GM12878 (cell line): ENCODE measurements around the gene CHD5. TPM values are rescaled to one million over a fixed set of nuclear protein-coding genes. Genes with fewer than 3 reads are reported as not detected.

Experiments used
- ATAC-seq: fragments of 200-7000 bp; cut with Tn5 transposase; 3 replicates; pipeline ENCODE4 v1.9.1; 2020; ENCODE audit warnings: mild to moderate bottlenecking, moderate library complexity
- BruUV-seq: library from RNA; stranded (reverse); fragments of 400-500 nt; replicated peaks from 2 replicates; lab custom pipeline; 2021; lab: Mats Ljungman, UMichigan
- CTCF ChIA-PET: fragments of 300-600 bp; sonication (Branson Sonifier 250); formaldehyde crosslinking; extraction: SDS; loops from one replicate; lab custom pipeline; 2021; ENCODE audit warnings: inconsistent platforms; lab: Yijun Ruan, JAX
- POLR2A ChIA-PET: fragments of 350-600 bp; formaldehyde crosslinking; extraction: SDS; loops from one replicate; lab custom pipeline; 2021; ENCODE audit warnings: inconsistent platforms; lab: Charles Lee
- RAD21 ChIA-PET: fragments of 300-600 bp; sonication (Branson Sonifier 250); formaldehyde crosslinking; loops from one replicate; lab custom pipeline; 2023; ENCODE audit warnings: antibody characterized with exemption; ENCODE audit not compliant: unreplicated experiment; lab: Charles Lee
- SMC1A ChIA-PET: fragments of 300-600 bp; sonication (Branson Sonifier 250); formaldehyde crosslinking; loops from one replicate; lab custom pipeline; 2023; ENCODE audit not compliant: unreplicated experiment, uncharacterized antibody; lab: Charles Lee
- DNase-seq: peaks from one replicate; pipeline ENCODE4 v3.0.0-alpha.2; 2011; ENCODE audit warnings: low read depth, low spot score
- FAIRE-seq: peaks from 3 replicates; lab custom pipeline; 2011; peaks lifted over from hg19 to GRCh38; lab: Jason Lieb, UNC
- H2AFZ ChIP-seq: 2 replicates; pipeline ENCODE4 v1.6.0; 2011; ENCODE audit warnings: low read depth, low read length, control low read depth; ENCODE audit not compliant: control insufficient read depth
- H3K27ac ChIP-seq: 2 replicates; pipeline ENCODE4 v1.5.1; 2011; ENCODE audit warnings: control low read depth; ENCODE audit not compliant: control insufficient read depth, insufficient read depth
- H3K27me3 ChIP-seq, 2 experiments: replicated peaks in 1 of 2; 2 replicates each; pipeline versions ENCODE4 v1.6.0 to v1.6.1; 2011; ENCODE audit warnings: low read length in 1 of 2; ENCODE audit not compliant: control insufficient read depth in 2 of 2, insufficient read depth in 2 of 2
- H3K36me3 ChIP-seq, 2 experiments: 2 replicates each; pipeline ENCODE4 v1.5.1; 2011; ENCODE audit warnings: low read length in 1 of 2; ENCODE audit not compliant: control insufficient read depth in 2 of 2, insufficient read depth in 2 of 2
- H3K4me1 ChIP-seq: 2 replicates; pipeline ENCODE4 v1.6.1; 2011; ENCODE audit warnings: mild to moderate bottlenecking, low read length, moderate library complexity, mixed read lengths; ENCODE audit not compliant: control insufficient read depth, insufficient read depth
- H3K4me2 ChIP-seq: 2 replicates; pipeline ENCODE4 v1.6.0; 2011; ENCODE audit warnings: control low read depth; ENCODE audit not compliant: control insufficient read depth, insufficient read depth
- H3K4me3 ChIP-seq: fragments of 200-600 bp; sonication (generic); 2 replicates; pipeline ENCODE4 v1.5.1; 2016
- H3K79me2 ChIP-seq: 2 replicates; pipeline ENCODE4 v1.6.0; 2011; ENCODE audit warnings: low read length; ENCODE audit not compliant: control insufficient read depth, insufficient read depth
- H3K9ac ChIP-seq: 2 replicates; pipeline ENCODE4 v1.8.0; 2011; ENCODE audit warnings: low read length, control low read depth, mixed read lengths; ENCODE audit not compliant: control insufficient read depth, insufficient read depth
- H3K9me3 ChIP-seq: replicated peaks from 3 replicates; pipeline ENCODE4 v1.5.1; 2011; ENCODE audit warnings: mild to moderate bottlenecking, low read length; ENCODE audit not compliant: control insufficient read depth, insufficient read depth
- H4K20me1 ChIP-seq: 2 replicates; pipeline ENCODE4 v1.6.0; 2011; ENCODE audit not compliant: control insufficient read depth, insufficient read depth
- BRCA1 ChIP-seq: IDR thresholded peaks from 2 replicates; pipeline ENCODE4 v1.6.1; 2011; ENCODE audit warnings: low read depth, low read length, improper control_type of control experiment
- ETV6 ChIP-seq, 2 experiments: fragments of 450-650 bp in 1 of 2; IDR thresholded peaks in 1 of 2; conservative IDR thresholded peaks in 1 of 2; 2 replicates each; pipeline ENCODE4 v1.6.1; 2014; ENCODE audit warnings: antibody characterized with exemption in 1 of 2, borderline replicate concordance in 1 of 2, low read depth in 1 of 2, mild to moderate bottlenecking in 1 of 2, moderate library complexity in 1 of 2
- HDAC2 ChIP-seq: fragments of 200-600 bp; sonication (generic); IDR thresholded peaks from 2 replicates; pipeline ENCODE4 v1.6.1; 2017
- HDGF ChIP-seq: fragments of 450-650 bp; IDR thresholded peaks from 2 replicates; pipeline ENCODE4 v1.6.1; 2016; ENCODE audit warnings: antibody characterized with exemption
- IKZF2 ChIP-seq, 2 experiments: fragments of 450-650 bp; IDR thresholded peaks; 2 replicates each; pipeline ENCODE4 v1.6.1; 2017; ENCODE audit warnings: mild to moderate bottlenecking in 2 of 2, moderate library complexity in 2 of 2
- IRF4 ChIP-seq: IDR thresholded peaks from 2 replicates; pipeline ENCODE4 v1.6.1; 2011; ENCODE audit warnings: low read depth, low read length
- RAD21 ChIP-seq: IDR thresholded peaks from 2 replicates; pipeline ENCODE4 v1.6.1; 2011; ENCODE audit warnings: mild to moderate bottlenecking, low read depth, low read length, moderate library complexity; ENCODE audit not compliant: insufficient read depth
- RBBP5 ChIP-seq: fragments of 200-600 bp; sonication (generic); conservative IDR thresholded peaks from 2 replicates; pipeline ENCODE4 v1.6.1; 2016
- TCF7 ChIP-seq: IDR thresholded peaks from 2 replicates; pipeline ENCODE4 v1.6.1; 2014; ENCODE audit warnings: antibody characterized with exemption, borderline replicate concordance
- WGBS: methylation state at CpG from one replicate; pipeline ENCODE4 v1.1.6; 2016; ENCODE audit warnings: low lambda C conversion rate; ENCODE audit not compliant: insufficient replicate concordance, insufficient coverage; ENCODE audit errors: missing lambda C conversion rate; 5-methylcytosine and 5-hydroxymethylcytosine counted together
- in situ Hi-C: fragments of 300-500 bp; cut with MboI; formaldehyde crosslinking; loops from 9 replicates; pipeline ENCODE4 v1.14.3; 2018; ENCODE audit warnings: mixed read lengths
- intact Hi-C: fragments of 100-400 bp; cut with micrococcal nuclease; formaldehyde crosslinking; loops from one replicate; pipeline ENCODE4 v1.14.2; 2022; ENCODE audit not compliant: unreplicated experiment
- polyA plus RNA-seq, 11 experiments: library from polyadenylated mRNA; depleted of rRNA in 4 of 11; unstranded in 6 of 11; stranded (reverse) in 5 of 11; fragments of >200 nt; fragmentation: Nextera tagmentation in 4 of 11; fragmentation: Illumina TruSeq in 1 of 11; extraction: Ambion mirVana in 4 of 11; extraction: Trizol in 1 of 11; gene quantifications; 1 replicate in 1 of 11; 2 replicates in 10 of 11; pipeline versions ENCODE4 v1.2.1 to v1.2.3, GENCODE V29; 2011 to 2016; ENCODE audit warnings: inconsistent platforms in 2 of 11, missing spikeins in 2 of 11, low read depth in 1 of 11
- total RNA-seq, 4 experiments: library from RNA; depleted of rRNA in 3 of 4; stranded (reverse); fragments of >200 nt in 3 of 4; fragmentation: Illumina TruSeq in 1 of 4; extraction: Trizol in 1 of 4; gene quantifications; 2 replicates each; pipeline versions ENCODE4 v1.2.1 to v1.2.3, GENCODE V29; 2013 to 2021
- TF ChIP-seq, protein P1 (sequence below): IDR thresholded peaks from 2 replicates; pipeline ENCODE4 v1.6.1; 2012; ENCODE audit warnings: low read depth, low read length, improper control_type of control experiment
- TF ChIP-seq, protein P2 (sequence below): fragments of 450-650 bp; IDR thresholded peaks from 2 replicates; pipeline ENCODE4 v1.6.1; 2017; ENCODE audit warnings: mild to moderate bottlenecking, low read depth, inconsistent platforms; ENCODE audit not compliant: poor library complexity, severe bottlenecking
- TF ChIP-seq, protein P3 (sequence below): IDR thresholded peaks from 2 replicates; pipeline ENCODE4 v1.6.1; 2012; ENCODE audit warnings: low read depth, low read length, improper control_type of control experiment
- TF ChIP-seq, protein P4 (sequence below): fragments of 450-650 bp; formaldehyde crosslinking; IDR thresholded peaks from 2 replicates; pipeline ENCODE4 v1.4.0; 2020; ENCODE audit warnings: mild to moderate bottlenecking, moderate library complexity
- TF ChIP-seq, protein P5 (sequence below): fragments of 450-650 bp; IDR thresholded peaks from 2 replicates; pipeline ENCODE4 v1.6.1; 2017; ENCODE audit warnings: low read depth, mild to moderate bottlenecking, moderate library complexity

Gene CHD5
- total and polyA plus RNA-seq, 10 of the 15 experiments (the other 5 are each of a cell fraction or from before 2014, with no cell fraction given): 0.03 to 0.49 (median 0.13) TPM; not detected in 3

DNA sequence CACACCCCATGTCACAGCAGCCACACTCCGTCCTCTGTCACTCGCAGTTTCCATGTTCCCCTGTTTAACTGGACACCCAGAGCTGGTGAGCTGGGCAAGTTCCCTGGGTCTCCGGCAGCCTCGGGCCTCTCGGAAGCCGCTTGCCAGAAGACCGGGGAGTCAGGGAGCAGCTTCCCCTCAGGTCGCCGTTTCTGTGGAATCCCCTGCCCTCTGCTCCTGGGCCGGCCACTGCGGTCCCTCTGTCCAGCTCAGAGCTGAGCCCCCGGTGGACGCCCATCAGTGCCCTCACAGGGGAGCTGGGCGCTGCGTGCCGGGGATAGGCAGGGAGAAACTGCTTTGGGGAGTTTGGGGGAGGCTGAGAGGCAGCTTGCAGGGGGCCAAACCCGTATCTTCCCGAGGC, 96.7 kb downstream of the CHD5 start:
- RAD21 ChIA-PET: no interaction called here
- no TSS peak for BruUV-seq
- Histone ChIP-seq H2AFZ (no peak overlapping the region), H4K20me1 (no peaks in the 10 kb centered on the region), H3K4me2 (no peak overlapping the region), H3K27me3 (no peaks in the 10 kb centered on the region), H3K79me2 (no peaks in the 10 kb centered on the region), H3K36me3 (peaks cover 9 to 15% of the 10 kb centered on the region in 2 experiments; a peak in 3 of 4 replicates), H3K9me3 (no peaks in the 10 kb centered on the region), H3K4me1 (no peaks in the 10 kb centered on the region), H3K27ac (no peak overlapping the region), H3K4me3 (no peak overlapping the region), H3K9ac (no peak overlapping the region)
- no peak for DNase-seq
- TF ChIP-seq HDGF: no peak
- TF ChIP-seq, protein P1, sequence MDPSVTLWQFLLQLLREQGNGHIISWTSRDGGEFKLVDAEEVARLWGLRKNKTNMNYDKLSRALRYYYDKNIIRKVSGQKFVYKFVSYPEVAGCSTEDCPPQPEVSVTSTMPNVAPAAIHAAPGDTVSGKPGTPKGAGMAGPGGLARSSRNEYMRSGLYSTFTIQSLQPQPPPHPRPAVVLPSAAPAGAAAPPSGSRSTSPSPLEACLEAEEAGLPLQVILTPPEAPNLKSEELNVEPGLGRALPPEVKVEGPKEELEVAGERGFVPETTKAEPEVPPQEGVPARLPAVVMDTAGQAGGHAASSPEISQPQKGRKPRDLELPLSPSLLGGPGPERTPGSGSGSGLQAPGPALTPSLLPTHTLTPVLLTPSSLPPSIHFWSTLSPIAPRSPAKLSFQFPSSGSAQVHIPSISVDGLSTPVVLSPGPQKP: no peak
- TF ChIP-seq, protein P2, sequence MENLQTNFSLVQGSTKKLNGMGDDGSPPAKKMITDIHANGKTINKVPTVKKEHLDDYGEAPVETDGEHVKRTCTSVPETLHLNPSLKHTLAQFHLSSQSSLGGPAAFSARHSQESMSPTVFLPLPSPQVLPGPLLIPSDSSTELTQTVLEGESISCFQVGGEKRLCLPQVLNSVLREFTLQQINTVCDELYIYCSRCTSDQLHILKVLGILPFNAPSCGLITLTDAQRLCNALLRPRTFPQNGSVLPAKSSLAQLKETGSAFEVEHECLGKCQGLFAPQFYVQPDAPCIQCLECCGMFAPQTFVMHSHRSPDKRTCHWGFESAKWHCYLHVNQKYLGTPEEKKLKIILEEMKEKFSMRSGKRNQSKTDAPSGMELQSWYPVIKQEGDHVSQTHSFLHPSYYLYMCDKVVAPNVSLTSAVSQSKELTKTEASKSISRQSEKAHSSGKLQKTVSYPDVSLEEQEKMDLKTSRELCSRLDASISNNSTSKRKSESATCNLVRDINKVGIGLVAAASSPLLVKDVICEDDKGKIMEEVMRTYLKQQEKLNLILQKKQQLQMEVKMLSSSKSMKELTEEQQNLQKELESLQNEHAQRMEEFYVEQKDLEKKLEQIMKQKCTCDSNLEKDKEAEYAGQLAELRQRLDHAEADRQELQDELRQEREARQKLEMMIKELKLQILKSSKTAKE: no peak
- no peak for TF ChIP-seq HDAC2
- no peak for TF ChIP-seq RBBP5
- TF ChIP-seq IKZF2 (IDR thresholded peaks at IDR 0.05): no peak
- TF ChIP-seq, protein P3, sequence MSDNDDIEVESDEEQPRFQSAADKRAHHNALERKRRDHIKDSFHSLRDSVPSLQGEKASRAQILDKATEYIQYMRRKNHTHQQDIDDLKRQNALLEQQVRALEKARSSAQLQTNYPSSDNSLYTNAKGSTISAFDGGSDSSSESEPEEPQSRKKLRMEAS: no peak
- no peak for TF ChIP-seq TCF7
- no peak for TF ChIP-seq RAD21
- TF ChIP-seq, protein P4, sequence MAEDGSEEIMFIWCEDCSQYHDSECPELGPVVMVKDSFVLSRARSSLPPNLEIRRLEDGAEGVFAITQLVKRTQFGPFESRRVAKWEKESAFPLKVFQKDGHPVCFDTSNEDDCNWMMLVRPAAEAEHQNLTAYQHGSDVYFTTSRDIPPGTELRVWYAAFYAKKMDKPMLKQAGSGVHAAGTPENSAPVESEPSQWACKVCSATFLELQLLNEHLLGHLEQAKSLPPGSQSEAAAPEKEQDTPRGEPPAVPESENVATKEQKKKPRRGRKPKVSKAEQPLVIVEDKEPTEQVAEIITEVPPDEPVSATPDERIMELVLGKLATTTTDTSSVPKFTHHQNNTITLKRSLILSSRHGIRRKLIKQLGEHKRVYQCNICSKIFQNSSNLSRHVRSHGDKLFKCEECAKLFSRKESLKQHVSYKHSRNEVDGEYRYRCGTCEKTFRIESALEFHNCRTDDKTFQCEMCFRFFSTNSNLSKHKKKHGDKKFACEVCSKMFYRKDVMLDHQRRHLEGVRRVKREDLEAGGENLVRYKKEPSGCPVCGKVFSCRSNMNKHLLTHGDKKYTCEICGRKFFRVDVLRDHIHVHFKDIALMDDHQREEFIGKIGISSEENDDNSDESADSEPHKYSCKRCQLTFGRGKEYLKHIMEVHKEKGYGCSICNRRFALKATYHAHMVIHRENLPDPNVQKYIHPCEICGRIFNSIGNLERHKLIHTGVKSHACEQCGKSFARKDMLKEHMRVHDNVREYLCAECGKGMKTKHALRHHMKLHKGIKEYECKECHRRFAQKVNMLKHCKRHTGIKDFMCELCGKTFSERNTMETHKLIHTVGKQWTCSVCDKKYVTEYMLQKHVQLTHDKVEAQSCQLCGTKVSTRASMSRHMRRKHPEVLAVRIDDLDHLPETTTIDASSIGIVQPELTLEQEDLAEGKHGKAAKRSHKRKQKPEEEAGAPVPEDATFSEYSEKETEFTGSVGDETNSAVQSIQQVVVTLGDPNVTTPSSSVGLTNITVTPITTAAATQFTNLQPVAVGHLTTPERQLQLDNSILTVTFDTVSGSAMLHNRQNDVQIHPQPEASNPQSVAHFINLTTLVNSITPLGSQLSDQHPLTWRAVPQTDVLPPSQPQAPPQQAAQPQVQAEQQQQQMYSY (CRISPR knock-in tag): no peak
- no peak for TF ChIP-seq ETV6 (conservative IDR thresholded peaks at IDR 0.05 in 1 of 2, IDR thresholded peaks at IDR 0.05 in 1 of 2; ENCODE audit: borderline replicate concordance in 1 of 2, low read depth in 1 of 2)
- TF ChIP-seq, protein P5, sequence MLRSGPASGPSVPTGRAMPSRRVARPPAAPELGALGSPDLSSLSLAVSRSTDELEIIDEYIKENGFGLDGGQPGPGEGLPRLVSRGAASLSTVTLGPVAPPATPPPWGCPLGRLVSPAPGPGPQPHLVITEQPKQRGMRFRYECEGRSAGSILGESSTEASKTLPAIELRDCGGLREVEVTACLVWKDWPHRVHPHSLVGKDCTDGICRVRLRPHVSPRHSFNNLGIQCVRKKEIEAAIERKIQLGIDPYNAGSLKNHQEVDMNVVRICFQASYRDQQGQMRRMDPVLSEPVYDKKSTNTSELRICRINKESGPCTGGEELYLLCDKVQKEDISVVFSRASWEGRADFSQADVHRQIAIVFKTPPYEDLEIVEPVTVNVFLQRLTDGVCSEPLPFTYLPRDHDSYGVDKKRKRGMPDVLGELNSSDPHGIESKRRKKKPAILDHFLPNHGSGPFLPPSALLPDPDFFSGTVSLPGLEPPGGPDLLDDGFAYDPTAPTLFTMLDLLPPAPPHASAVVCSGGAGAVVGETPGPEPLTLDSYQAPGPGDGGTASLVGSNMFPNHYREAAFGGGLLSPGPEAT: no peak
- no peak for TF ChIP-seq BRCA1
- TF ChIP-seq IRF4: no peak
- no peak for FAIRE-seq
- no peak for ATAC-seq
- intact Hi-C loops (no loop called here), in situ Hi-C loops (no loop called here)
- CTCF ChIA-PET: no interaction called here
- POLR2A ChIA-PET: no interaction called here
- SMC1A ChIA-PET: no interaction called here
- 97% methylated on average over 18 of the region's 18 CpGs for WGBS
